PFSK-1 (cell line): ENCODE results near the gene COL4A6.

ENCODE experiments used
- POLR2AphosphoS5 ChIP-seq: IDR thresholded peaks from 2 replicates; pipeline ENCODE4 v1.6.1; 2012; ENCODE audit warnings: low read depth, mild to moderate bottlenecking, control low read depth, low read length, moderate library complexity
- REST ChIP-seq, 2 experiments: IDR thresholded peaks; 2 replicates each; pipeline versions ENCODE4 v1.6.1 to v1.8.0; 2011 to 2012; ENCODE audit warnings: low read depth in 2 of 2, low read length in 2 of 2, control low read depth in 1 of 2, inconsistent platforms in 1 of 2, mild to moderate bottlenecking in 1 of 2, moderate library complexity in 1 of 2; ENCODE audit not compliant: insufficient read depth in 1 of 2
- SIN3A ChIP-seq: IDR thresholded peaks from 2 replicates; pipeline ENCODE4 v1.6.1; 2012; ENCODE audit warnings: mild to moderate bottlenecking, low read length, moderate library complexity, borderline replicate concordance; ENCODE audit not compliant: insufficient read depth
- TAF1 ChIP-seq: IDR thresholded peaks from 2 replicates; pipeline ENCODE4 v1.6.1; 2012; ENCODE audit warnings: low read length, control low read depth, borderline replicate concordance; ENCODE audit not compliant: insufficient read depth

GRCh38 chrX:108199691-108200090 lies 238.5 kb downstream of the COL4A6 start:
- TF ChIP-seq TAF1 (no peak), REST (IDR thresholded peaks at IDR 0.05; ENCODE audit: insufficient read depth in 1 of 2, low read depth in 2 of 2, low read length in 2 of 2) (no peak), POLR2AphosphoS5 (no peak), SIN3A (no peak)
